GM18502 (cell line): ENCODE measurements around the gene ARPC5.
A peak's percentile ranks its signal among the peaks of the same experiment; 100 is the strongest.

Source experiments
- ATAC-seq: cut with Tn5 transposase; IDR thresholded peaks from one replicate; pipeline ENCODE4 v1.9.1; 2021; ENCODE audit warnings: mild to moderate bottlenecking; ENCODE audit not compliant: unreplicated experiment, poor library complexity

The ARPC5 gene

GRCh38 chr1:183589874-183590243, 45.7 kb downstream of the ARPC5 start:
- peak; percentile 17 for ATAC-seq

DNA sequence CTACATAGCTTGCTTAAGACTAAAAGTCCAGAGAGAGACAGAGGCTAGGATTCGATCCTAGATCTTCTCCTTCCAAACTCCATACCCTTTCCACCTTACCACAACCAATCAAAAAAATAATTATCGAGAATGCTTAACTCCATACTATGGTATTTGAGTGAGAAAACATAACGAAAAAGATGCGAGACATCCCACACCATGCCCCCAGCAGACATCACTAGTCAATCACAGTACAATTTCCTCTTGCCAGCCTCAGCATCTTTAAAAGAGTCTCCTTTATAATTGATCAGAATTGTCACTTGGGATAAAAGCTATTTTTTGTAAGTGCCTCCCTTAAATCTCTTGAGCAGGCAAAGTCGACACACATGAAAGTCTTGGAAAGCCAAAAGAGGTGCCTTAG, 46.2 kb downstream of the ARPC5 start:
- no peak for ATAC-seq

- no peak for ATAC-seq
Measured at GRCh38 chr1:183588827-183589226, 46.8 kb downstream of the ARPC5 start.

- ATAC-seq, result no peak
Measured at GRCh38 chr1:183586926-183587325, 48.7 kb downstream of the ARPC5 start.

GRCh38 chr1:183586455-183586854, 49.1 kb downstream of the ARPC5 start:
- ATAC-seq, result no peak

DNA sequence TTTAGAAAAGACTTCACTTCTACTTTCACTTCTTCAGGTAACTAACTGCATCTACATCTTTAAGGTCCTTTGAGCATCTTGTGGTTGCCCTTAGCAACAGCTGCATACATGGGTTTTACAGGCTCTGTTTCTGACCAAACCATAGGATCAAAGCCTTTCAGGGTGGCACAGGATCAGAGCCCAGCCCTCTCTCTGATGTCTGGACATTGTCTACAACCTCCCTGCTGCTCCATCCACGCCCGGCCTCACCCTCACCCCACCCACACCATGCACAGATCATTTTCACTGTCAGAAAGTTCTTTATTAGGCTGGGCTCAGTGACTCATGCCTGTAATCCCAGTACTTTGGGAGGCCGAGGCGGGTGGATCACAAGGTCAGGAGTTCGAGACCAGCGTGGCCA, 50.5 kb downstream of the ARPC5 start:
- no peak for ATAC-seq

- no peak for ATAC-seq
Measured at GRCh38 chr1:183584147-183584546, 51.4 kb downstream of the ARPC5 start.

DNA sequence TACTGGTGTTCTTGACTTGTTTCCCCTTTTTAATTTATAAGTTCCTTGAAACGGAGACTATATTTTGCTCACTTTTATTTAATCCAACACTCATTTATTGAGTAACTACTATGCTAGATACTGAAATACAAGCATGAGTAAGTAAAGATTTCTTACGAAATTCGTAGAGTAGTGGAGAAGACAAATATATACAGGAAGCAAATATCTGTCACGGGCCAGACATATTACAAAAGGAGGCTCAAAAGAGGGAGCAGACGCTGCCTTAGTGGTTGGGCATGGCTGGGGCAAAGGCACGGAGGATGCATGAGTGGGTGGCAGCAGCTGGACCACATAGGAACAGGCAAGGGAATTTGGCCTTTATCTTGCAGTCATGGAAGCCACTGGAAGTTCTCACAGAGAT, 52.1 kb downstream of the ARPC5 start:
- no peak for ATAC-seq

DNA sequence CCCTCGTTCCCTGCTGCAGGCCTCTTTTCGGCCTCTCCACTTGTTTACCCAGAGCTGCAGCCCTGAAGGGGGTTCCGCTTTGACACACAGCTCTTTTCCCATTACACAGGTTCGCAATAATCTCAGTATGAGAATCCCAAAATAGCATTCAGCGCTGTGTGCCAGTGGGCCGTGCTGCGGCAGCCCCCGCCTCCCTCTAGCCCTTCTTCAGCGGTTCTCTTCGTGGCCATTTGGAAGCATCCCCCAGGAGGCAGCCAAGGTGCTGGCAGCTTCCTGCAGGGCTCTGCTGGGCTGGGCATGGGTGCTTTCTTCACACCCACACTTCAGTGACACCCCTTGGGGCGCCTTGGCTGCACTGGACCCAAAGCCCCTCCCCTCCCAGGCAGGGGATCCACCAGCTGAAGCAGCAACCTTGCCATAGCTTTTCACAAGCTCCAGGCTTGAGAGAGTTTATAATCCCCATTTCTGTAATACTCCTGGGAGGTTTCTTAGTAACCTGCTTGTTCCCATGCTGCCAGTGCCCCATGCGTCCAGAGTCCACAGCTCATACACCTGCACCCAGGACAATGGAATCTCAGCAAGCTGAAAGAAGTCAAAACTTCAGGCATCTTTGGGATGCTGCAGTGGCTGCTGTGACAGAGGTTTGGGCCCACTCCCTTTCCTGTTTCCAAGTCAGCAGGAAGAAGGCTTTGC, 53.4 kb downstream of the ARPC5 start:
- ATAC-seq, result no peak

DNA sequence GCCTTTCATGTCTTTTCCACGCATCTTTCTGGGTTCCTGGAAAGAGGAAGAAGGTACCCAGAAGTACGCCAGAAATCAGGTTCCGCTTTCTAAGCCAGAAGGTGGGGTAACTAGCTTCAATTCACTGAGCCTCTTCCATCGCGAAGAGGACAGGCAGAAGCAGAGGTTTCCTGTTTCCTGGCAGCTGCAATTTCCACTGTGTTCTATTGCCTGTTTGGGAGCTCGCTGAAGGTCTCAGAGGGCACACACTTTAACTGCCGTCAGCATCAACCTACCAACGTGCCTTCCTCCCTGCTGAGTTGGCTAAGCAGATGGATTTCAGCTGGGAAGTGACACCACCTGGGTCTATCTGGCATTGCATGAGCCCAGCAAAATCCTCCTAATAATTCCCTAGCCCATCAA, 55.3 kb downstream of the ARPC5 start:
- ATAC-seq, result peak; percentile 49

GRCh38 chr1:183578856-183579255, 56.7 kb downstream of the ARPC5 start:
- ATAC-seq, result no peak

DNA sequence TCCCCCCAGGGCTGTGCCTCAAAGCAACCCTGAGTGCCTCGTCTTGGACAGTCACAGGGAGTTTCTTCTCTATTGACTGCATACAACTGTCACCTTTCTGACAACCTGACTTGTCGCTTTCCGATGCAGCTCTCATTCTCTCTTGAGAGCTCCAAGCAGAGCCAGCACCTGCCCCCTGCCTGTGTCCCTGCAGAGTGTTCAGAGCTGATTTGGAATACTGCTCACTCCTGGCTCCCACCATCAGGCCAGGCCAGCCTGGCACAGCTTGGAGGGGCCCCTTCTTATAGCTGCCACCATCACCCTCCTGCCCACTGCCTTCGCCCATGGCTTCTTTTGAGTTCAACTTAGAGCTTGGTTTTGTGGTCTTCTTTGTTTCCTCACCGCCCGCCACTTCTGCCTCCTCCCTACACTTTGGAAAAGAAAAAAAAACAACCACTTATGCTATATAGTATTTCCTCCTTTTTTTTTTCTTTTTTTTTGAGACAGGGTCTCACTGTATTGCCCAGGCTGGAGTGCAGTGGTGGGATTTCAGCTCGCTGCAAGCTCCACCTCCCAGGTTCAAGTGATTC, 57.6 kb downstream of the ARPC5 start:
- no peak for ATAC-seq

GRCh38 chr1:183576537-183576936, 59.0 kb downstream of the ARPC5 start:
- no peak for ATAC-seq

DNA sequence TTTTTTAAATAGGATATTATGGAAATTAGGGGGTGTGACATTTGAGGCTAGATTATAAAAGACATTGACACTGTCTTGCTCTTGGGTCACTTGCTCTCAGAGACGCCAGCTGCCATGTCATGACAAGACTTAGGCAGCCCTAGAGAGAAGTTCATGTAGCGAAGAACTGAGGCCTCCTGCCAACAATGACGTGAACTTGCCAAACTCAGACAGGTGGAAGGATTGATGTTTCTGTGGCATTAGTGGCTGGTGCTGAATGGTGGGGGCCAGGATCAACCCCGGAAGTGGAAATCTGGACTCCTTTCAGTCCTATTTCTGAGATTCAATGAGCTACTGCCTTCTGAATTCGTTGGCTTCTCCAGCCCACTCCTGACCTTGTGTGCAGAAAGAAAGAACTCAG, 60.0 kb downstream of the ARPC5 start:
- no peak for ATAC-seq

GRCh38 chr1:183572721-183573120, 62.9 kb downstream of the ARPC5 start:
- no peak for ATAC-seq

- ATAC-seq, result no peak
Measured at GRCh38 chr1:183571678-183572268, 63.8 kb downstream of the ARPC5 start.
